ENCODE data around the gene AGAP5.

Gene AGAP5

DNA sequence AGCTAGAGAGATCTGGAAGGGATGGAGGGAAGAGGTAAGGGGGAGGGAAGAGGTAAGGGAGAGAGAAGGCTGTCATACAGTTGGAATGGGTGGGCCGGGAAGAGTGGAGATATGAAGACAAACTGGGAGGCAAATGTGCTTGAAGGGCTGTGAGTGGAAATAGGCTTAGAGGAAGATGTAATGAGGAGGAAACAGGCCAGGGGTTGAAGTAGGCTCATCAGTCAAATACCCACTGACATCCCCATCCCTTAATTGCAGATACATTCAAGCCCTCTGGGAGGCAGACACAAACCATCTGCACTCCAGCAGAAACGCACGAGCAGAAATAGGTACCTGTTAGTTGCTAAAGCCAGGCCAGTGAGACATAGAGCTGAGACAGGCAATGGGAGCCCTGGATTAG, 44.2 kb downstream of the AGAP5 start:
- DNase-seq (ENCODE audit: low spot score): peak; percentile 40

DNA sequence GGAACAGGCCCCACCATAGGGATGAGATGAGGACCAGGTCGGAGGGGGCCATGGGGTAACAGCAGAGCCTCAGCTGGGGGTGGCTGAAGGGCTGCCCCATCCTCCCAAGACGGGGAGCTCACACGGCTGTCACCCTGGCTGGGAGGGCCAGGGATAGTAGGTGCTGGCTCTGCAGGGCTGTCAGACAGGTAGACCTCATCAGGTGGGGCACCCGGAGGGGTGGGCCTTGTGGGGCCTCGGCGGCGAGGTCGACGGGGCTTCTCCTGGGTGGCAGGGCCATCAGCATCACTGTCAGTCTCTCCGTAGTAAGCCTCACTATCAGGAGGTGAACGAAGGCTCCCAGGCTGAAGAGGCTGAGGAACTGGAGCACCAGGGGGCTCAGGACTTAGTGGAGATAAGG, 44.7 kb downstream of the AGAP5 start:
- DNase-seq (ENCODE audit: low spot score): no peak

DNA sequence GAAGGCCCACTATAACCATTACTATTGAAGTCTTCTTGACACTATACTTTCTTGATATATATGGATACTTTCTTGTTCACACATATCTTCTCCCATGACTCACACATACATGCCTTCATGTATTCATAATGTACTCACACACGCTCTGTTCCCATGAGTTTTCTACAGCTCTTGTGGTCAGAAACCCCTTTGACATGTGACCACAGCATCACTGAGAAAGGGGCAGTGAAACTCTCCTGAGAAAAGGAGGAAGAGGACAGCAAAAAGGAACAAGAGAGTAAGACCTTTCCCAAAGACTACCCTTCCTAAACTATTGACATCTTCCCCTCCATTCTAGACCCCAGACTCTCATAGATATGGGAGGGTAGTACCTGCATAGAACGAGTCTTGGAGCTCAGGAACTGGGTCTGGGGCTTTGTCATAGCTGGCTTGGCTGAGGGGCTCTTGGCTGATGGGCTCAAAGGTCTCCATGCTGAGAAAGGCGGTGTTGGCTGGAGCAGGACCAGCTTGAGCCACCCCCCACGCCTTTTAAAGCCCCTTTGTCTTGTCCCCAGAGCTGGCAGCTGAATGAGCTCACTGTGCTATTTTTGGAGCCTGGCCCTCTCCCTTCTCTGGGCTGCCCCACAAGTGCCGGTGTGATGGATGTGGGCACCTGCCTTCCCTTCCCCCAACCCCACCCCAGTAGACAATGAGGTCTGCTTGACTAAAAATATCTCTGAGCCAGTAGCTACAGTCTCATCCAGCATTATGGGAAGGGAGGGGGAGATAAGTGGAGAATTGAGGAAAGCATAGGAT, 47.2 kb downstream of the AGAP5 start:
- DNase-seq (ENCODE audit: low spot score): peak; percentile 57

DNA sequence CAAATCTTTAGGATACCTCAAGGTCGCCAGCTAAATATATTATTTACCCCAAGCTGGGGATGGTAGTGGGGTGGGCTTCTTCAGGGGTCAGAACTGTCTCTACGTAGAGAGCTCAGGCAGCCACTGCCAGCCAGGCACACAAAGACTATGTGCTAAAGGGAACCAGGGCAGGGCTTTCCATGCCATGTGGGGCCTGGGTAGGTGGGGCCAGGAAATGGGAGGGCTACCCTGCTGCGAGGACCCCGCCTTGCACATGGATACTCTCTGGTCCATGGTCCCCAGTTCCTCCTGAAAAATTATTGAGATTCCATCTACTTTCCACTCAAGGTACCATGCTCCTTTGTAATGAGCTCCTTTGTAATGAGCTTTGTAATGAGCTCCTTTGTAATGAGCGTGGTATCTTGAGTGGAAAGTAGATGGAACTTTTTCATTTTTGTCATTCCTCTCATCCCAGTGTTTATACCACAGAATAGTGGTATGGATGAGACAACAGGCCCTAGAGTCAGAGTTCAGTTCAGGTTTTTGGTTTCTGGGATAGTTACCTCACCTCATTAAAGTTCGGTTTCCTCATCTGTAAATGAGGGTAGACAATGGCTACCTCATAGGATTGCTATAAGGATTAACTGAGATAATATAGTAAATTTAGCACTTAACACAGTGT, 47.9 kb downstream of the AGAP5 start:
- no peak for DNase-seq (ENCODE audit: low spot score)

DNA sequence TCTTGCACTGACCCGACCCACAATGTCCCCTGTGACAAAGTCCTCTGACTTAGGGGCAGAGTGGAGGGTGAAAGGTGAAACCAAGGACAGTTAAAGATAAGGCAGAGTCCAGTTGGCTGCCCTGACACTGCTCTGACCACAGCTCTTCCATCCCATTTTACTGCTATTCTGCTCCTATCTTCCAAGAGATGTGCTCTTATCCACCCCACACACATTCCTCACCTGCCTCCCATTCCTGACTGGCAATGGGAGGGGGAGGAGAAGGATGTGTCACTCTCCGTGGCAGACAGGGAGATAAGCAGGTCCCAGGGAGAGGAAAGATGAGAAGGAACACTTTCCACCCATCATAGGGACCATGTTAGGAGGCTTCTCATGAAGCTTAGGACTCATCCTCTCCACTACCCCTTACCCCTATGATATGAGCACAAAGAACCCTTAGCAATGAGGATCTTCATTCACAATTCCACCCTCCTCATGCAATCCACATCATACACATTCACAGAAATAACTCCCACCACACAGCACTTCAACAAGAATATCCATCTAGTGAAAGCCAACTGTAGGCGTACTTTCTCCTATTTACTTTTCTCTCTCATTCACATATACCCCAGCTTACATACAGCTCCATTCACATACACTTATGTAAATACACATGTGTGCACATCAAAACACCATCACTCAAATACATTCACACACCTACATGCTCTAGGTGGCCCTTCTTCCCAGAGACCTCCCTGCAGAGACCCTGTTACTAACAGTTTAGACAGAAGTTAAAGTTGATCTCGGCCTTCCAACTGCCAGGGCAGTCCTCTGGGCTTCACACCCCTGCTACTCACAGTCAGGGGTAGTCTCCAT, 48.7 kb downstream of the AGAP5 start:
- no peak for DNase-seq (ENCODE audit: low spot score)

DNA sequence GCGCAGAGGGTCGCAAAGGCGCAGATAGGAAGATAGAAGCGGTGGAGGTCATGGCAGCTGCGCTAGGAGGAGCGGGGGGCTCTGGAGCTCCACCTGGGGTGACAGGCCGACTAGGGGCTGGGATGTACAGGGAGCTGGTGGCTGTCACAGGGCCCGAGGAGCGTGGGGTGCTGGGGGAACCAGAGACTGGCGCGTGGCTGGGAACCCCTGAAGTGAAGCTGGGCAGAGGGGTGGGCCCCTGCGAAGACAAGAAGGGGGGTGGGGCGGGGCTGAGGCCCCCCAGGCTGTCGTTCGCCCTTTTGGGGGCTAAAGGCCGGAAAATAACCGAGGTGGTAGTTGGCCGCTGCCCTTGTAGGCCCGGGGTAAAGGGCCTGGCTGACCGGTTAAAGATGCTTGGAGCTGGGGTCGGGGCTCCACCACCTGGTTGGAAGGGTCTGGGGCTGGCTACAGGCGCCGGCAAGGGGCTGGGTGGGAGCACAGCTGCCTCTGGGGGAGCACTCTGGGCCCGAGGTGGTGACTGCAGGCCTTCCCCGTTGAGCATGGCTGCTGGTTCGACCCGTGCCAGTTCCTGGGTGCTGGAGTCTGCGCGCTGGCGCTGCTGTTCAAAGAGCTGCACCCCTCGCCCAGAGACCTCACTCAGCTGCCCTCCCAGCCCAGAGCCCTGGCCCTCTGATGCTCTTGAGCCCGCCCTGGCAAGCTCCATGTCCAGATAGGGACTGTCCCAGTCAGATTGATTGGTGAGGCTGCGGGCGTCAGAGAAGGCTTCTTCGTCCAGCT, 49.8 kb downstream of the AGAP5 start:
- DNase-seq (ENCODE audit: low spot score): peak; percentile 37

DNA sequence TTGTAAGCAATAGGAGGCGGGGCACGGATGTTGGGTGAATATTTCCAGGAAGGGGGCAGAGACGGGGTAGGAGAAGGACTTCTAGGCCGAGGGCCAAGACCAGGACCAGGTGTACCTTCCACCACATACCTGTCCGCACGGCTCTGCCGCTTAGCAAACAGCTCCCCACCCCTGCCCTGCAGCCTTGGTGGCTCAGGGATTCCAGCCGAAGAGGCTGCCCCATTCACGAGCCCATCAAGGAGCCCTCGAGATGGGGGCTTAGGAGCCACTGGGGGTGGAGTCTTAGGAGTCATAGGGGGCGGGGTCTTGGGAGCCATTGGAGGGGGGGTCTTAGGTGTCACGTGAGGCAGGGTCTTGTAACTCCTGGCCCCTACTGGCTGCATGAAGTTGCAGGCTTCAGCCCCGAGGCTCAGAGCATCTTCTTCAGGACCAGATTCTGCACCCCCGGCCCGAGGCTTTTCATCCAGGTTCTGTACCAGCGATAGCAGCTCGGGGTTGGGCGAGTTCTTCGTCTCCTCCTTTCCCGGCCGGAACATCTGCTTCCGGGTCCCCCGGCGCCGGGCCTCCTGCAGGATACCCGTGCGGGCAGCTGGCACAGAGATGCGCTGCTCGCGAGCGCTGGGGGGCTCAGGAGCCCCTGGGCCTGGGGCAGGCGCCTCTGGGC, 50.6 kb downstream of the AGAP5 start:
- peak; percentile 63 for DNase-seq (ENCODE audit: low spot score)

DNA sequence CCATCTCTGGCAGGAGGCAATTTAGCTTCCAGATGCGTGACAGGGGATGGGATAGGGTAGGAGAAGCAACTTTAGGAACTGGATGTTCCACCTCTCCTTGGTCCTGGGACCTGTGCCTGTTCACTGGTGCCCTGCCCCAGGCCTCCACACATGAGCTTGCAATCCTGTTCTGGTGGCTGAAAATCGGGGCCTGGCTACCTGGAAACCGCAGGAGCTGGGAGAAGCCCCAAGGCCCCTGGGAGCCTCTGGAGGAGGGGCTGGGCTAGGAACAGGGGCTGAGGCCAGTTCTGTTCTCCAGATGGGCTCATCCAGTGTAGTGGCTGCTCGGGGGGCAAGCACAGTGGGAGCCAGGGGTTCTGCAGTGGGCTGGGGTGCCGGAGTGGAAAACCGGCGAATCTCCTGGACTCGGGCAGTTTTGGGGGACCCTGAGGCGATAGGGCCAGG, 51.3 kb downstream of the AGAP5 start:
- no peak for DNase-seq (ENCODE audit: low spot score)

DNA sequence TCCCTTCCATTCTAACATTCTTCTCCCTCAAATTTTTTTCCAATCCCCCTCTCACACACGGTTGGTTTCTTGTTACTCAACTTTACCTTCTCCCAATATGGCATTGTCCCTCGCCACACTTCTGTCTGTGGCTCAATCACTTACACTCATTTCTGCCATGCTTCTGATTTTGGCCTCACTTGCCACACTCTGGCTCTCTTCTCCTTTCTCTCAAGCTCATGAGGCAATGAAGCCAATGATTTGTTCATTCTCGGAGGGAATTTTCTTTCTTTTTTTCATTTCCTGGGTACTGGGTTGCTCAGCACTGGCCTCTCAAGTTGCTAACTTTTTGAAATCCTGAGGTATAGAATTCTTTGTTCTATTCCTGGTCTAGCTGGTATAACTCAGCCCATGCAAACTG, 52.7 kb downstream of the AGAP5 start:
- DNase-seq (ENCODE audit: low spot score): no peak

DNA sequence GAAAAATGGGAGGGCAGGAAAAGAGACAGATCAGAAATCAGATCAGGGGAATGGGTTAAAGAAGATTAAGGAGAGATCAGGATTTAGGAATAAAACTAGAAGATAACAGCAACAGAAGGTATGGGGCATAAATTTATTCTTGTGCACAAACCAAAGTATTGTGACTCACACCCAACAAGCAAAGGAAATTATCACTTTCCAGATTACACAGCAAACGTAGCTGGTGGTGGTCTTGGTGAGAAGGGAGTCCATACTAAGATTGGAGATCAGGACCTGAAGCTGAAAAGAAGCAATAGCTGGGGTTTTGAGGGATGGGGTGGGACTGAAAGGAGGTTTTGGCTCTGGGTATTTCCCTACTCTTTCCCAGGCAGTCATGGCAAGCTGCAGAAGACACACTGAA, 53.1 kb downstream of the AGAP5 start:
- DNase-seq (ENCODE audit: low spot score): no peak

DNA sequence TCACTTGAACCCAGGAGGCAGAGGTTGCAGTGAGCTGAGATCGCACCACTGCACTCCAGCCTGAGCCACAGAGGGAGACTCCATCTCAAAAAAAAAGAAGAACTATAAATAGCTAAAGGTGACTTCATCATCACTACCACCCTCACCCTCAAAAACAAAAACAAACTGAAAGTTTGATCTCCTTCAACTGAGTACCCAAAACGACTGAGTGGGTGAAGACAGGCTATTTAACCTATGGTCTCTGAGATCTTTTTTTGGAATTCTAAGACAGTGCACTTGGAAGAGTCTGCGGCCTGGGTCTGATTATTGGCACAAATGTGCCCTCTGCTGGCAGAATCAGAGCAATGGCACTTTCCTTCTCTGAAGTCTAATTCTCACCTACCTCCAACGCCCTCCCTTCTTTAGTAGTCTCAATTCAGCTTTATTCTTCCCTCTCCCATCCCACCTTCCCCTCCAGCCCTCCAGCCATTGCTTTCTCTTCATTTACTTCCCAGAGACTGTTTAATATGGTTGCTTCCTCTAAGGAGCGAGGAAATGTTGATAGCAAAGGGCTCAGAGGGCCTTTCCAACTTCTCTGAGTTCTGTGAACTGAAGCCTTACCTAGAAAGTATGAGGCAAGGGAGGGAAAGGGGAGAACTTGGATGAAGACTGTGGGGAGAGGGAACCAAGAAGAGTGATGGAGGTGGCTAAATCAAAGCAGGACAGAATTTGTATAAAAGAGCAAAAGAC, 53.7 kb downstream of the AGAP5 start:
- peak; percentile 84 for DNase-seq (ENCODE audit: low spot score)

DNA sequence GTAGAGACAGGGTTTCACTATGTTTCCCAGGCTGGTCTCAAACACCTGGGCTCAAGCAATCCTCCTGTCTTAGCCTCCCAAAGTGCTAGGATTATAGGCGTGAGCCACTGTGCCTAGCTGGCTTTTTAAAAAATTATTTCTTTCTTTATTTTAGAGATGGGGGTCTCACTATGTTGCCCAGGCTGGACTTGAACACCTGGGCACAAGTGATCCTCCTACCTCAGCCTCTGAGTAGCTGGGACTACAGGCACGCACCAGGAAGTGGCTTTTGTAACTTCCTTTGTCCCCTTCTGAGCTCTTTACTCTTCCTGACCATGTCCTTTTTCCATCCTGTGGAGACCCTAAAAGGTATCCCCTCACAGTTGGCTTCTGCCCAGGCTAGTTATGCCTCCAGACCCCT, 54.5 kb downstream of the AGAP5 start:
- no peak for DNase-seq (ENCODE audit: low spot score)

DNA sequence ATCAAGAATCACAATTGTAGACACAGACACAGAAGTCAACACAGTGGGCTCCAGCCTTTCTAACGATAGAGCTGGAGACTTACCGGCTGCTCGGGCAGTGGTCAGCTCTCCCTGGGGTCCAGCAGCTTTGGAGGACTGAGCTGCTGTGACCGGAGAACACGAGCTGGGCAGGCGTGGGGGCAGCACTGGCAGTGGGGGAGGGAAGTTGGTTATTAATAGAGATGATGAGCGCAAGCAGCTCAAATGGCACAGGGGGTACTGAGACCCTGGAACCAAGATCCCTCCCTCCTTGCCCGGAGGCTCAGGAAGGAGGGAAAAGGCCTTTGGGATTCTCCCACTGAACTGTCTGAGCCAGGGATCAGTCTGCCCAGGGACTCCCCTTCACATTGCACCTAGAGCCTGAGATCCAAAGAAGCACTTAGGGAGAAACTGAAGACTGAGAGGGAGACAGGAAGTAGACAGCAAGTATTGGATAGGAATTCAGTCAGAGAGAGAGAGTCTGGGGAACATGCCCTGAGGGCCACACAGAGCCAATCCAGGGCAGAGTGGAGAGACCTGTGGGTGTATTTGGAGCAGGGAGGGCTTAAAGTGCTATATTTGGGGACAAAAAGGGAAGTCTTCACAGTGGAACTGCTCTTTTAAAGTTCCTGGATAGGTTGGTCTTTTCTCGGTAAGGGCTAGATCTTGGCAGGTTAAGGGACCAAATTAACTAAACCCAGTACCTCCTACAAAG, 56.4 kb downstream of the AGAP5 start, which contains the start of gene MYOZ1:
MYOZ1 (minus strand) TSS at position 147 of the 733 bp plus-strand sequence. CDS start 1,457 bp downstream, outside the sequence.
- no peak for DNase-seq (ENCODE audit: low spot score)

DNA sequence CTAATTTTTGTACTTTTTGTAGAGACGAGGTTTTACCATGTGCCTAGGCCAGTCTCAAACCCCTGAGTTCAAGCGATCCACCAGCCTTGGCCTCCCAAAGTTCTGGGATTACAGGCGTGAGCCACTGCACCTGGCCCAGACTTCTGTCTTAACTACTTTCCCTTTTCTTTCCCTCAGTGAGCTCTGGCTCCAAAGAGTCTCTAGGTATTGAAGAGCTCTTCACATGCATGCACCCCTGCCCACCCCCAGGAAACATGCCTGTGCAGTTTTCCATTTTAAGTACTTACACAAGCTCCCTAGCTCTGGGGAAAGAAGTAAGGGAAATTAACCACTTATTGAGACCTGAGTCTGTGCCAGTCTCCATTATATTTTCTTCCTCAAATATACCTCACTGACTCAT, 58.6 kb downstream of the AGAP5 start:
- DNase-seq (ENCODE audit: low spot score): no peak

DNA sequence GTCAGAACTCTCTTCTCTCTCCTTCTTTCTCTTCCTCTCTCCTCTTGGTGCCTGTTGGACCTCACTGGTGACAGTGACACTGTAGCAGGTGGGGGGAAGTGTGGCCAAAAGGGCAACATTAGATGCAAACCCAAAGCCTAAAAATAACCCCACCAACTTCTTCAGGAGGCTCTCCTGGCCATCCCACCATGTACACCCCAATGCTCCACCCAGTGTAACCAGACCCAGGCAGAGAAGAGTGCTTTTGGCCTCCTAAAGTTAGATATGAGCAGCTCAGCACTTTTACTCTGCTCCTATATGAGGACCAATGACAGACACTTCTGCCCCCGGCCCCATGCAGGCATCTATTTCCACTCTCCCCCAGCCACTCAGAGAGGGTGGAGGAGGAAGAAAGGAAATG, 62.1 kb downstream of the AGAP5 start:
- DNase-seq (ENCODE audit: low spot score): no peak

DNA sequence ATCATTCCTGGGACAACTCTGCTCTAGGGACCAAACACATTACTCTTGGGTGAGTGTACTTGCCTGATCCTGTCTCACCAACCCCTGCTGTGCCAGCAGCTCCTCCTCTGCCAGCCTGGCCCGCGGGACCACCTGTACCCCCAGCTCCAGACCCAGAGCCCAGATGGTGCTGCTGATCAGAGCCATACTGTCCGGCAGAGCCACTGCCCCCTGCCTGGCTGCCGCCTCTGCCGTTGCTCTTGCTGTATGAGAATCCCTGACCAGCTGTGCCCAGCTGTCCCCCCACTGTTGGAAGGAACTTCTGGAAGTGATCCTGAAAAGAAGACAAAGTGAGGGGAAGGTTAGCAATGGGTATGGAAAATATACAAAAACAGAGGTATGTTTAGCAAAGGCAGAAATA, 63.5 kb downstream of the AGAP5 start:
- no peak for DNase-seq (ENCODE audit: low spot score)

DNA sequence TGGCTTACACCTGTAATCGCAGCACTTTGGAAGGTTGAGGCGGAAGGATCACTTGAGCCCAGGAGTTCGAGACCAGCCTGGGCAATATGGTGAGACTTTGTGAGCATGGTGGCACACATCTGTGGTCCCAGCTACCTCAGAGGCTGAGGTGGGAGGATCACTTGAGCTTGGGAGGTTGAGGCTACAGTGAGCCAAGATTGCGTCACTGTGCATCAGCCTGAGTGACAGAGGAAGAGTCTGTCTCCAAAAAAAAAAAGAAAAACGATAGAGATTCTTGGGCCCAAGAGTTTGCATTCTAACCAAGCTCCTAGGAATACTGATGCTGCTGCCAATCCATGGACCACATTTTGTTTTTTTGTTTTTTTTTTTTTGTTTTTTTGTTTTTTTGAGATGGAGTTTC, 68.7 kb downstream of the AGAP5 start:
- no peak for DNase-seq (ENCODE audit: low spot score)

DNA sequence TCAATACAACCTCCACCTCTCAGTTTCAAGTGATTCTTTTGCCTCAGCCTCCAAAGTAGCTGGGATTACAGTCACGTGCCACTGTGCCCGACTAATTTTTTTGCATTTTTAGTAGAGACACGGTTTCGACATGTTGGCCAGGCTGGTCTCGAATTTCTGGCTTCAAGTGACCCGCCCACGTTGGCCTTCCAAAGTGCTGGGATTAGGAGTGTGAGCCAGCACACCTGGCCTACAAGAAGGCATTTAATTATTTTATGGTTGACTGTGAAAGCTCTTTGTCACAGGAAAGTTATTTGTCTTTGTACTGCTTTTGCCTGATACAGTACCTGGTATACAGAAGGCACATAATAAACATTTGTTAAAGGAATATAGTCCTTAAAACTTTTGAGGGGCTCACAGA, 69.5 kb downstream of the AGAP5 start:
- no peak for DNase-seq (ENCODE audit: low spot score)

DNA sequence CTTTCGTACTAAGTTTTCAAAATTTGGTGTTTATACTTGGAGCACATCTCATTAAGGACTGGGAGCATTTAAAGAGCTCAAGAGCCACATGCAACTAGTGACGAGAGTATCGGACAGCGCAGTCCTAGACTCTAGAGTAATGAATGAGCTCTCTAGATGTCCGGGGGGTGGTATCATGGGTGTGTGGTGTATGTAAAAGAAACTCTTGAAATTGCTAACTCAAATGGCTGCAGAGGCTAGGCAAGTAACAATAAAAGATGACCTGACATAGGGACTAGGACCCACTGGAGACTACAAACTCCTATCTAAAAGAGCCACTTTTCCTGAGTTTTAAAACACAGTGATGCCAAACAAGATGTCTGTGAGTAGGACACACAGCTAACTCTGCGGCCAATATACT, 70.6 kb downstream of the AGAP5 start:
- DNase-seq (ENCODE audit: low spot score): no peak

Measured in Ammon's horn (tissue), 1 donor.